ENCODE results near the gene INPP5A.

The INPP5A gene

DNA sequence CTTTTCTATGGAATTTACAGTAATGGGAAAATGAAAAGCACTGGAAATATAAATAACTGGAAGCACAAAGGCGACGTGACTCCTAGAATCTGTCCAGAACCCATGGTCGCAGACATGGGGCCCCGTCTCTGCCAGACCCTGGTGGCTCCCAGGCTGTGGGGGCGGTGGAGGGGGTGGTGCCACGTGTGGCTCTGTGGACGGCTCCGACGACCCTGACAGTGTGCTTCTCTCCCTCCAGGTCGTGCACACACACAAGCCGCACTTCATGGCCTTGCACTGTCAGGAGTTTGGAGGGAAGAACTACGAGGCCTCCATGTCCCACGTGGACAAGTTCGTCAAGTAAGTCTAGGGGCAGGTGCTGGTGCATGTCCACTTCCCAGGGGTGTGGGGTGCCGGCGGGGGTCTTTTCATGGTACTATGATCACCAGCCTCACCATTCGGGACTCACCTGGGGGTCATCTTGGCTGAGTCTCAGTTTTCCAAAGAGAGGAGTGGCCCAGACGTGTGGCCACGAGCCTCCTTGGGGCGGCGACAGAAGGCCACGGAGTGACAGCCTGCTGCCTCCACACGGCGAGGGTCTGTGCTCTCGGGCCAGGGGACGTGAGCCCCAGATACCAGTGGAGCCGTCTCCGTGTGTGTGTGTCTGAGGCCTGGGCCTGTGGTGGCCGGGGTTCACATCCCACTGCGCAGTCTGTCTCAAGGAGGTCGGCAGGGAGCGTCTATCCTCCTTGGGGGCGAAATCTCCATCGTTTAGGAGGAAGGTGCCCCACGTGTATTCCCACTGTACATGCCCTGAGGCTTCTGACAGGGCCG lies 108.2 kb downstream of the INPP5A start:
- DNase-seq (ENCODE audit: low read depth): no peak

GRCh38 chr10:132646443-132647097 lies 109.0 kb downstream of the INPP5A start:
- no peak for DNase-seq (ENCODE audit: low read depth)

DNA sequence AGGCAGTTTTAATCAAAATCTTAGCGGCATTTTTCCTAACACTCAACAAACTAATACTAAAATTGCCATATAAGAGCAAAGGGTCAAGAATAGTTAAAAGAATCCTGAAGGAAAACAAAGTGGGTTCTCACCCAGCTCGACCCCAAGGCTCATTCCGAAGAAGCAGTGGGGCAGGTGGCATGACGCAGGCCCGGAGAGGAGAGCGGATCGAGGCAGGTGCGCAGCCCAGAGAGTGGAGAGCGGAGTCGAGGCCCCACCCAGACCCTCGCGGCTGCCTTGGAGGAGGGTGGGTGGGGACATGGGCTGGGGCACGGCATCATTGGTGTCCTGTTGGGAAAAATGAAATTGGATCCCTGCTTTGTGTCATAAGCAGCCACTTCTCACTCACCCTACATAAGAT lies 109.8 kb downstream of the INPP5A start:
- no peak for DNase-seq (ENCODE audit: low read depth)

DNA sequence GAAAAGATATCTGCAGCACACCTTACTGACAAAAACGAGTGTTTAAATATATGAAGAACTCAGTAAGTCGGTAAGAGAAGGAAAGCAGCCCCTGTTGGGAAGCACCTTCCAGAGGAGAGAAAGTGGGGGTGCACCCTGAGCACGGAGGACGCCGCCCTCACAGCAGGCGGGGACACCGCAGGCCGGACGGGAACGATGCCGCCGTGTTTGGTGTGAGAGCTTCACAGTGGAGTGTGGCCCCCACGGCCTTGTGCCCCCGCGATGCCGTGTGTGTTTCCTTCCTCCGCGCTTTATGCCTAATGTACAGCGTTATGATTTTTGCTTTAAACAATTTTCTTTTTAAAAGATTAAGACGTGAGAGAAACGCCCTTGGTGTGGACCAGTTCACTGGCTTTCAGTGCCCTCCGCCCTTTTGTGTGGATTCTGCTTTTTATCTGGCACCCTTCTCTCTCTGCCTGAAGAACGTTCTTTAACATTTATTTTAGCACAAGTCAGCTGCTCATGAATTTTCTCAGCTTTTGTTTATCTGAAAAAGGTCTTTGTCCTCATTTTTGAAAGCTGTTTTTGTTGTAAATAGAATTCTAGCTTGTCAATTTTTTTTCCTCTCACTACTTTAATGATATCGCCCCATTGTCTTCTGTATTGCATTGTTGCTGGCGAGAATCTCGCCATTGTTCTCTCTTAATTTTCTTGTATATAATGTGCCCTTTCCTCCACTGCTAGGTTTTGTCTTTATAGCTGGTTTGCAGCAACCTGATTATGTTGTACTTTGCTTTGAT lies 110.7 kb downstream of the INPP5A start:
- no peak for DNase-seq (ENCODE audit: low read depth)

DNA sequence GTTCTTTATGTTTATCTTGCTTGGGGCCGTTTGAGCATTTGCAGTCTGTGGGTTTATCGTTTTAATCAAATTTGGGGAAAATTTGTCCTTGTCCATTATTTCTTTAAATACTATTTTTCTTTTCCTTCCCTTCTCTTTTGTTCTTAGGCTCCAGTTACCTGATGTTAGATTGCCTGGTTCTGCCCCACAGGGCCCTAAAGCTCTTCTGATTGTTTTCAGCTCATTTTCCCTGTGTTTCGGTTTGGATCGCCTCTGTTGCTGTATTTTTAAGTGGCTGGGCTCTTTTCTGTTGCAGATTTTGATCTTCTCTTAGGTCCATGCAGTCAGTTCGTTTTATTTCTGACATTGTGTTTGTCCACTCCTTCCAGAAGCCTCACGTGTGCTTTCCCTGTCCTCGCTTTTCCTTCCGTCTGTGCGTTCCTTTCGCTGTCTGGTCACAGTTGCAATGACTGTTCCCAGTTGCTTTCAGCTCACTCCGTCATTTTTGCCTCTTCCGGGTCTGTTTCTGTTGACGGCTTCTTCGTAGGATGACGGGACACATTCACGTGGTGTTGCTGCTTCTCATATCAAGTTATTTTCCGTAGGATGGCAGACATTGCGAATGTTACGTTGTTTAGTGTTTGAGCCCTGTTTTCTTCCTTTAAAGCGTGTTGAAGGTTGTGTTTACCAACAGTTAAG lies 111.4 kb downstream of the INPP5A start:
- no peak for DNase-seq (ENCODE audit: low read depth)

GRCh38 chr10:132649651-132650360 lies 112.2 kb downstream of the INPP5A start:
- no peak for DNase-seq (ENCODE audit: low read depth)

DNA sequence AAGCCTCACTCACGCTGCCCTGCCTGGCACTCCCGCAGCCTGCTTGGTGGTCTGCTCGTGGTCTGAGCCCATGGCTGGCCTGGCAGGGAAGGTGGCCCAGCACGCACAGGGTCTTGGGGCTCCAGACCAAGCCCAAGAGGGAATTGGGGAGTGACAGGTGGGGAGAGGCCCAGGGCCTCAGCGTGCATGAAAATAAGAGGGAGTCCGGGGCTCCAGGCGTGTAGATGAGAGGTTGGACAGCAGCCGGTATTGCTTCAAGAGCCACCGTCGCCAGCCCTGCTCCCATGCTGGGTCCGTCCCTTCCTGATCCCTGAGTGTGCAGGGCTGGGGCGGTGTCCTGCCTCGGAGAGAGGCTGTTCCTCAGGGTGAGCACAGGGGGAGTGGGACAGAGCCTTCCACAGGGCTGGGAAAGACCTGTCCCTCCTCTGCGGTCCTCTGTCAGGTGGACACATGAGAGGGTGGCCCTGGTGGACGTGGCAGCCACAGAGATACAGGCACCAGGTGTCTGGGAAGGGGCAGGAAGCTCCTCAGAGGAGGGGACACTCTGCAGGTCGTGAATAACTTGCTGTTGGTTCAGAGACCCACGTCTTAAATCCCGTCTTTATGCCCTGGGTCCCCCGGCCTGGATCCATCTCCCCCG lies 113.1 kb downstream of the INPP5A start:
- no peak for DNase-seq (ENCODE audit: low read depth)

DNA sequence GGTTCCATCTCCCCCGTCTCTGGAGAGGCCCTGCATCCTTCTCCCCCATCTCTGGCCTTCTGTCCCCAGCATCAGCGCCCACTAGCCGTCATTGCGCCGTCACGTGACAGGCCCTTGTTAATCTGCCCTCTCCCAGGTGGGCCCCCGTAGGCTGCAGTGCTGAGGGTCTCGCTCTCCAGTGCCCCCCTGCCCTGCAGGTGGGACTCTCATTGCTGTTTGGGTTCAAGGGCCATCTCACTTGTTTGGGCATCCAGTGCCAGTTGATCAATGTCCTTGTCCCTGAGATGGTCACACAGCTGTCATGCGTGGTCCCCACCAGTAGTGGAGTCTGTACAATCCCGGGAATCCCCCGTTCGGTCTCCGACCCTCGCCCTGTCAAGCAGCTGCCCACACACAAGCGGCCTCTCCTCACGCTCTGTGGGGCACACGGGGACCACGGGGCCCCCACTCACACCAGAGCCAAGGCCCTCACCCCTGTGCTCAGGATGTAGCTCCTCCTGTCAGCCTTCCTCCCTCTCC lies 114.0 kb downstream of the INPP5A start:
- DNase-seq (ENCODE audit: low read depth): no peak

DNA sequence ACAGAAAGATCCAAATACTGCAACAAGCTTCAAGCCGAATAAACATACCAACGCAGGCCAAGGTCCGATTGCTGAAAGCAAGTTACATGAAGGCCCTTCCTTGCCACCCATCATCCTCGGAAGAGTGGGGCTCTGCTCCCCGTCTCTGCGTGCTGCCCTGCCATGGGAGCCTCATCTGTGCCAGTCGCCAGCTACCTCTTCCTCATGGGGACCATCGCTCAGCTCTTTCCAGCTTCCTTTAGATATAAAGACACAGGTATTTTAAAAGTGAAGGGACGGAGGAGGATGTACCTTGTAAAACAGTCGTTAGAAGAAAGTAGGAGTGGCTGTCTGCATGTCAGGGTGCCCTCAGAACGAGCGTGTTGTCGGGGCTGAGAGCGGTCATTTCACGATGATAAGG lies 114.9 kb downstream of the INPP5A start:
- DNase-seq (ENCODE audit: low read depth): no peak

- DNase-seq (ENCODE audit: low read depth): no peak
Observed at GRCh38 chr10:132652936-132653590, 115.5 kb downstream of the INPP5A start.

- no peak for DNase-seq (ENCODE audit: low read depth)
Observed at GRCh38 chr10:132653721-132654120, 116.1 kb downstream of the INPP5A start.

DNA sequence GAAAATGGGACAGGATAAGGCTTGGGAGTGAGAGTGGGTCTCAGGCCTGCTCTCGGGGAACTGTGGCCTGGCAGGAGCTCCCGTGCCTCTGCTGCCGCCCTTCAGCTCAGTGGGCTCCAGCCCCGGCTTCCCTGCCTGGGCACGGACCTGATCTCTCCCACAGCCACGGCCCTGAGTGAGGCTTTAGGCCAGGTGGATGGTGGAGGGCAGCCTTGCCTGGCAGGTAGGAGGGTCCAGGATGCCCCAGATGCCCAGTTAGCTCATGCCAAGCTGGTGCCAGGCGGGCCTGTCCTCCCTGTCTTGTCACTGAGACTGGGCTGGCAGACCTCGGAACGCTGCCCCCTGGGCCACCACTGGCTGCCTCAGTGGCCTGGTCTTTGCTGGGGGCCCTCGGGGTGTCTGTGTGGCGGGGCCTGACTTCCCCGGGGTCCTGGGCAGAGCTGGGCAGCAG lies 116.6 kb downstream of the INPP5A start:
- DNase-seq (ENCODE audit: low read depth): no peak

- no peak for DNase-seq (ENCODE audit: low read depth)
Observed at GRCh38 chr10:132654708-132655661, 117.4 kb downstream of the INPP5A start.

DNA sequence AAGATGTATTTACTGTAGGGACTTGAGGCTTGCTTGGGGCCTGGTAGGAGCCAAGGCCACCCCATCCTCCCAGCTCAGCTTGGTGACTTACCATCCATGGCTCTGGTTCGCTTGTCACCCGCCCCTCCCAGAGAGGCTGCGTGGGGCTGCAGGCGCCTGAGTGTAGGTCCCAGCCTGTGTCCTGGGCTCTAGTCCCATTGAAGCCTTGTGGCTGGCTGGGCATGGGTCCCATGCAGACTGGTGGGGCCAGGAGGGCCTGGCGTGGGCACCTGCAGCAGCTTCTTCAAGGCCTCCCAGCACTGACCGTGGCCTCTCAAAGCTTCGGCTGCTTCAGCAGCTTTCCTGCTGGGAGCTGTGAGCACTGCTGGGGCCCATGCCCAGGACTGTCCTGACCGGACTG lies 118.1 kb downstream of the INPP5A start:
- DNase-seq (ENCODE audit: low read depth): no peak

DNA sequence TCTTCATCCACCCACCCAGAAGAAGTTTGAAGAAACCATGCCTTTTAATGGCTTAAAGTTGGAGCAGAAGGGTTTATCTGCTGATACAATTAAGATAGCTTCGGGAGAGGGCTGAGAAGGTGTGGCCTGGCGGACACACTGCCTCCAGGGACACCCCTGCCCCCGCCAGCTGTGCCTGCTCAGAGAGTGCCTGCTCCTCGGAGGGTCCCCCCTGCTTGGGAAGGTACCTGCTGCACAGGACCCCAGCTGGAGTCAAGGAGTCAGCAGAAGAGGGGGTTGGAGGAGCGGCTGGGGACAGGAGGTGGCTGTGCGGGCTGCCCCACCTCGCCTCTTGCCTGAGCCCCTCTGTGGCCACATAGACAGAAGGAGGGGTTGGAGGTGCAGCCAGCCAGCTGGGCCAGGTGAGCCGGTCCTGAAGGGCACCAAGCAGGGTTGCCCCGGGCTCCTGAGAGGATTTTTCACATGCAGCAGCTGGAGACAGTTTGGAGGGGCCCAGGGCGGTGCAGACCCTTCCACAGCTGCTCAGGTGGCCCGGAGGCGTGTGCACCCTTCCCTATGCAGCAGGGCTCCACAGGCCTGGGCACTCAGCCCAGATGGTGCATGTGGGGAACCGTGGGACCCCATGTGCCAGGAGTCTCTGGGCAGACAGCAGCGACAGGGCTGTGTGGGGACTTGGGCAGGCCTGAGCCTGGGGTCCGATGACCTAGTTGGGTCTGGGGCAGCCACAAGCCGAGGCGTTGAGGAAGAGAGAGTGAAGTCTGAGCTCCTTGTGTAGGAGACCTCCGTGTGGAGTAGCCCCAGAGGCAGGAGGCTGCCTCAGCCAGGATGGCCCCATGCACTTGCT lies 118.9 kb downstream of the INPP5A start:
- DNase-seq (ENCODE audit: low read depth): no peak

- DNase-seq (ENCODE audit: low read depth): no peak
Observed at GRCh38 chr10:132657127-132657706, 119.6 kb downstream of the INPP5A start.

GRCh38 chr10:132657748-132658147 lies 120.2 kb downstream of the INPP5A start:
- no peak for DNase-seq (ENCODE audit: low read depth)
